Caki2 (cell line): ENCODE results near the gene TMEM141. TPM values are rescaled to one million over a fixed set of nuclear protein-coding genes. Genes with fewer than 3 reads are reported as not detected.
"Not testable (repeated sequence)": the region's sequence is repeated elsewhere in the genome, so short reads cannot be mapped to it uniquely, and the experiment has no call there.

Experiments used
- DNase-seq: peaks from one replicate; pipeline ENCODE4 v3.0.0-alpha.2; 2015; ENCODE audit warnings: low read depth
- in situ Hi-C: cut with HindIII; loops from 2 replicates; pipeline ENCODE4 v1.10.0; 2016; ENCODE audit warnings: low sequenced_read_pairs, low pct_unique_long_range_greater_than_20kb, mixed read lengths
- total RNA-seq: library from RNA; depleted of rRNA; stranded (reverse); fragments of >200 nt; shearing (Covaris generic); gene quantifications from 2 replicates; pipeline ENCODE4 v1.2.3, GENCODE V29; 2014; ENCODE audit warnings: low replicate concordance; rRNA removed

The TMEM141 gene
- total RNA-seq, 1 experiment from 2014 or later: 313 TPM

- DNase-seq, in situ Hi-C loops: not testable (repeated sequence)
Observed at GRCh38 chr9:136837856-136838277, 46.7 kb downstream of the TMEM141 start.

GRCh38 chr9:136838314-136839228 lies 47.4 kb downstream of the TMEM141 start:
- no peak for DNase-seq
- in situ Hi-C loops: no loop called here

- in situ Hi-C loops: no loop called here
- DNase-seq: no peak
Observed at GRCh38 chr9:136839229-136840139, 48.3 kb downstream of the TMEM141 start.

- in situ Hi-C loops: no loop called here
- DNase-seq: peak; percentile 31
Observed at GRCh38 chr9:136840140-136840876, 49.2 kb downstream of the TMEM141 start.

- in situ Hi-C loops: no loop called here
- DNase-seq: peak; percentile 79
Observed at GRCh38 chr9:136840877-136841645, 49.9 kb downstream of the TMEM141 start.

- in situ Hi-C loops, DNase-seq: not testable (repeated sequence)
Observed at GRCh38 chr9:136841646-136842379, 50.7 kb downstream of the TMEM141 start.

- in situ Hi-C loops: not testable (repeated sequence)
- DNase-seq: peak; percentile 70
Observed at GRCh38 chr9:136842380-136842948, 51.3 kb downstream of the TMEM141 start, which contains the start of gene AJM1. TSS of gene AJM1 (plus strand) at chr9:136842478. CDS start at chr9:136844415, 1,937 bp downstream.

Other genes starting within 250 kb of the TMEM141 start
- 7.2 and 7.9 TPM in 2 replicates for gene NOTCH1, start 245.3 kb upstream of the TMEM141 start, total RNA-seq
- 51.4 and 58.6 TPM in 2 replicates for gene EGFL7, start 128.4 kb upstream of the TMEM141 start, total RNA-seq
- 92.9 and 94.5 TPM in 2 replicates for gene AGPAT2, start 103.9 kb upstream of the TMEM141 start, total RNA-seq
- gene DIPK1B, start 78.8 kb upstream of the TMEM141 start, total RNA-seq: 12.5 and 19.5 TPM in 2 replicates
- not detected in 2 replicates for gene LCN10, start 48.4 kb upstream of the TMEM141 start, total RNA-seq
- gene LCN6, start 42.8 kb upstream of the TMEM141 start, total RNA-seq: not detected in 2 replicates
- not detected in 2 replicates for gene LCN8, start 33.1 kb upstream of the TMEM141 start, total RNA-seq
- not detected in 2 replicates for gene LCN15, start 26.8 kb upstream of the TMEM141 start, total RNA-seq
- gene CCDC183, start 5.0 kb downstream of the TMEM141 start, total RNA-seq: 1.1 TPM in 1 of 2 replicates, not detected in the other
- gene RABL6, start 16.6 kb downstream of the TMEM141 start, total RNA-seq: 103 and 104 TPM in 2 replicates
- gene AJM1, start 51.1 kb downstream of the TMEM141 start, total RNA-seq: 1.3 and 1.7 TPM in 2 replicates
- 125 and 127 TPM in 2 replicates for gene PHPT1, start 58.1 kb downstream of the TMEM141 start, total RNA-seq
- gene MAMDC4, start 61.0 kb downstream of the TMEM141 start, total RNA-seq: 0.17 TPM in 2 replicates
- gene EDF1, start 75.0 kb downstream of the TMEM141 start, total RNA-seq: 460 and 494 TPM in 2 replicates
- 61.9 and 67.0 TPM in 2 replicates for gene TRAF2, start 95.2 kb downstream of the TMEM141 start, total RNA-seq
- 139 and 152 TPM in 2 replicates for gene FBXW5, start 153.4 kb downstream of the TMEM141 start, total RNA-seq
- not detected in 2 replicates for gene C8G, start 153.9 kb downstream of the TMEM141 start, total RNA-seq
- not detected in 2 replicates for gene LCN12, start 160.9 kb downstream of the TMEM141 start, total RNA-seq
- gene PTGDS, start 186.2 kb downstream of the TMEM141 start, total RNA-seq: not detected in 2 replicates
- gene LCNL1, start 191.6 kb downstream of the TMEM141 start, total RNA-seq: not detected in 2 replicates
- gene PAXX, start 201.1 kb downstream of the TMEM141 start, total RNA-seq: 129 and 137 TPM in 2 replicates
- not detected in 2 replicates for gene CLIC3, start 205.2 kb downstream of the TMEM141 start, total RNA-seq
- 19.0 and 23.5 TPM in 2 replicates for gene ABCA2, start 236.9 kb downstream of the TMEM141 start, total RNA-seq
- gene FUT7, start 240.7 kb downstream of the TMEM141 start, total RNA-seq: not detected in 2 replicates